Measurements from ENCODE around the gene MMP20. TPM values are rescaled to one million over a fixed set of nuclear protein-coding genes. Genes with fewer than 3 reads are reported as not detected.
A peak's percentile ranks its signal among the peaks of the same experiment; 100 is the strongest.

MMP20 gene
- total RNA-seq, 1 experiment from 2014 or later: not detected

GRCh38 chr11:102661040-102661439 is 35.9 kb upstream of the MMP20 start:
- TF ChIP-seq CTCF (conservative IDR thresholded peaks at IDR 0.05): no peak
- no peak overlapping the region for H3K23ac ChIP-seq (ENCODE audit: insufficient read length, low read depth, low read length)
- H3K14ac ChIP-seq (ENCODE audit: insufficient read depth, low read length): no peak overlapping the region
- no peak overlapping the region for H3K18ac ChIP-seq (ENCODE audit: insufficient read length, low read depth, low read length)
- no peak overlapping the region for H2BK12ac ChIP-seq (ENCODE audit: insufficient read length, low read depth, low read length)
- no peak overlapping the region for H3K4me3 Mint-ChIP-seq
- H2BK120ac ChIP-seq (ENCODE audit: low read depth, low read length, poor library complexity, severe bottlenecking): no peak overlapping the region
- H3K56ac ChIP-seq (ENCODE audit: insufficient read length, low read depth, low read length): no peak overlapping the region
- H4K20me1 ChIP-seq (ENCODE audit: control insufficient read depth, insufficient read depth, insufficient read length): no peaks in the 10 kb centered on the region
- H3T11ph ChIP-seq (ENCODE audit: low read length): no peak overlapping the region
- no peaks in the 10 kb centered on the region for H3K79me2 ChIP-seq (ENCODE audit: insufficient read depth, low read length)
- H3K9me3 ChIP-seq (ENCODE audit: control insufficient read depth, low read depth, low read length): no peaks in the 10 kb centered on the region
- no peaks in the 10 kb centered on the region for H3K9me3 Mint-ChIP-seq
- no CpG with 5 or more reads among the region's 4 CpGs for WGBS (ENCODE audit: extremely low coverage, insufficient read length, low lambda C conversion rate)
- no peak overlapping the region for H2AFZ ChIP-seq (ENCODE audit: low read length)
- H3K4me1 ChIP-seq (ENCODE audit: insufficient read depth, low read length): no peaks in the 10 kb centered on the region
- H3K27me3 ChIP-seq (ENCODE audit: insufficient read depth, low read length): no peaks in the 10 kb centered on the region
- H3K4ac ChIP-seq (ENCODE audit: low read depth, low read length): no peak overlapping the region
- no peak overlapping the region for H2AK5ac ChIP-seq (ENCODE audit: insufficient read length, low read length)
- H4K91ac ChIP-seq (ENCODE audit: insufficient read length, low read depth, low read length): no peak overlapping the region
- H3K36me3 Mint-ChIP-seq (ENCODE audit: insufficient read depth in 1 of 3, low read depth in 3 of 3): no peaks in the 10 kb centered on the region
- no peaks in the 10 kb centered on the region for H3K27me3 Mint-ChIP-seq (ENCODE audit: low read depth)
- no peak overlapping the region for H3K4me2 ChIP-seq (ENCODE audit: insufficient read depth, insufficient read length, low read length)
- H2BK5ac ChIP-seq (ENCODE audit: insufficient read length, low read length): no peak overlapping the region
- H4K5ac ChIP-seq (ENCODE audit: insufficient read length, low read depth, low read length): no peak overlapping the region
- H3K27ac ChIP-seq (ENCODE audit: insufficient read length, low read depth, low read length): no peak overlapping the region
- no peaks in the 10 kb centered on the region for H3K79me1 ChIP-seq (ENCODE audit: insufficient read depth, low read depth, low read length, poor library complexity, severe bottlenecking)
- H4K8ac ChIP-seq (replicated peaks; ENCODE audit: insufficient read length, low read depth, low read length): no peak overlapping the region
- H2BK20ac ChIP-seq (ENCODE audit: low read depth, low read length, poor library complexity, severe bottlenecking): peak overlapping the region; percentile 11
- H3K23me2 ChIP-seq (ENCODE audit: insufficient read length, low read depth, low read length, poor library complexity, severe bottlenecking): no peaks in the 10 kb centered on the region
- no peak overlapping the region for H3K9ac ChIP-seq (ENCODE audit: extremely low read depth, insufficient read length, low read length)
- no peak for DNase-seq
- H3K4me1 Mint-ChIP-seq: peaks cover 5 to 11% of the 10 kb centered on the region in 2 experiments
- no peak overlapping the region for H2BK15ac ChIP-seq (ENCODE audit: low read depth, low read length)
- H3K27ac Mint-ChIP-seq: no peak overlapping the region

All from H9 (cell line).